ENCODE results near the gene SPECC1. TPM values are rescaled to one million over a fixed set of nuclear protein-coding genes. Genes with fewer than 3 reads are reported as not detected.

Gene SPECC1
- total RNA-seq, 6 experiments from 2014 or later, result 0.81 to 5.0 (median 2.8) TPM

DNA sequence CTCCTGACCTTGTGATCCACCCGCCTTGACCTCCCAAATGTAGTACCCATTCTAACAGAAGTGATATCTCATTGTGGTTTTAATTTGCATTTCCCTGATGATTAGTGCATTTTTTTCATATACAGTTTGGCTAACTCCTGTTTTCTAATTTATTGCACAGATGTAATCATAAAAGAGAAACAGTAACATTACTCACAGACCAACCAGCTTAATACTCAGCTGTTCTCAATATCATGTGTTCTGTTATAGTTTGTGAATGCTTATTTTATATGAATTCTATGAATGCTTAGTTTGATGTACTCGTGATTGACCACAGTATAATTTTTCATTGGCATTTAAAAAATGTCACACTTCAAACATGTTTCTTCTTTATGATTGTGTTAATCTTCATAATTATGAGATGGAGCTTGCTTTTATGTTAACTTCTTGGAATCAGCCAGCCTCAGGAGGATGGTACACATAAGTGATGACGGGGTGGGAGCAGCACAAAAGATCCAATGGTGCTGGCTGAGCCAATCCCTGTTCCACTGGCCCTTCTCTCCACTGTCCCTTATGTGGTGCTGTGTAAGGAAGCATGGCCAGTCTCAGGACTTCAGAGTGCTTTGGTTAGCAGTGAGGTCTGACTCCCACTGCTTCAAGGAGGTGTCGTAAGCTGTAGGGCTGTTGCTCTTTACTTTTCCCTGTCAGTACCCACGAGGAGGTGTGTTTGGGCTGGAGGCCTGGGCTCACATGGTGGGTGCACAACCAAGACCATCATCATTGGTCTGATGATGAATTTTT is 191.0 kb downstream of the SPECC1 start:
- intact Hi-C loops (cut with DNase I), result no loop called here
- DNase-seq (no peak), ATAC-seq (no peak)
- WGBS (ENCODE audit: insufficient coverage, low coverage, low lambda C conversion rate, missing lambda C conversion rate), result 59% methylated on average over 5 of the region's 5 CpGs
- H3K27me3 ChIP-seq, result no peaks in the 10 kb centered on the region
- H3K4me3 ChIP-seq, result no peak overlapping the region
- TF ChIP-seq, protein P1, sequence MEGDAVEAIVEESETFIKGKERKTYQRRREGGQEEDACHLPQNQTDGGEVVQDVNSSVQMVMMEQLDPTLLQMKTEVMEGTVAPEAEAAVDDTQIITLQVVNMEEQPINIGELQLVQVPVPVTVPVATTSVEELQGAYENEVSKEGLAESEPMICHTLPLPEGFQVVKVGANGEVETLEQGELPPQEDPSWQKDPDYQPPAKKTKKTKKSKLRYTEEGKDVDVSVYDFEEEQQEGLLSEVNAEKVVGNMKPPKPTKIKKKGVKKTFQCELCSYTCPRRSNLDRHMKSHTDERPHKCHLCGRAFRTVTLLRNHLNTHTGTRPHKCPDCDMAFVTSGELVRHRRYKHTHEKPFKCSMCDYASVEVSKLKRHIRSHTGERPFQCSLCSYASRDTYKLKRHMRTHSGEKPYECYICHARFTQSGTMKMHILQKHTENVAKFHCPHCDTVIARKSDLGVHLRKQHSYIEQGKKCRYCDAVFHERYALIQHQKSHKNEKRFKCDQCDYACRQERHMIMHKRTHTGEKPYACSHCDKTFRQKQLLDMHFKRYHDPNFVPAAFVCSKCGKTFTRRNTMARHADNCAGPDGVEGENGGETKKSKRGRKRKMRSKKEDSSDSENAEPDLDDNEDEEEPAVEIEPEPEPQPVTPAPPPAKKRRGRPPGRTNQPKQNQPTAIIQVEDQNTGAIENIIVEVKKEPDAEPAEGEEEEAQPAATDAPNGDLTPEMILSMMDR (IDR thresholded peaks at IDR 0.05), result no peak
- no peak for TF ChIP-seq POLR2A (IDR thresholded peaks at IDR 0.05)
- no peaks in the 10 kb centered on the region for H3K9me3 ChIP-seq
- no peaks in the 10 kb centered on the region for H3K4me1 ChIP-seq
- no peaks in the 10 kb centered on the region for H3K36me3 ChIP-seq
- no peak overlapping the region for H3K27ac ChIP-seq

DNA sequence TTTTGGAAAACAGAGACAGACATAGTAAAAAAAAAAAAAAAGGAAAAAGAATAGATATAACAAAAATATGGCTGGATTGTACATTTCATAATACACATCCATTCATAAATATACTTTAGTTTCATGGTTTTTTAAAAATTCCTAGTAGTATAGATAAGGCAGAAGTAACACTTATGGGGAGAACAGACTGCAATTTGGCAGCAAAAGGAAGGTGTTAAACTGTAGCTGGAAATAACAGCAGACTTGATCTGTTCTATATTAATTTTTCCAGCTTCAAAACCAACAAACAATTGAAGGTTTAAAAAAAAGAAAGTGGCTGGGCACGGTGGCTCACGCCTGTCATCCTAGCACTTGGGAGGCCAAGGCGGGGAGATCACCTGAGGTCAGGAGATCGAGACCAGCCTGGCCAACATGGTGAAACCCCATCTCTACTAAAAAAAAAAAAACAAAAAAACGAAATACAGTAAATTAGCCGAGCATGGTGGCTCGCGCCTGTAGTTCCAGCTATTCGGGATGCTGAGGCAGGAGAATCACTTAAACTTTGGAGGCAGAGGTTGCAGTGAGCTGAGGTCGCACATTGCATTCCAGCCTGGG is 191.8 kb downstream of the SPECC1 start:
- no peaks in the 10 kb centered on the region for H3K36me3 ChIP-seq
- H3K27ac ChIP-seq, result no peak overlapping the region
- TF ChIP-seq POLR2A (IDR thresholded peaks at IDR 0.05), result no peak
- TF ChIP-seq, protein P1 (IDR thresholded peaks at IDR 0.05), result no peak
- 68% methylated on average over 8 of the region's 10 CpGs for WGBS (ENCODE audit: insufficient coverage, low coverage, low lambda C conversion rate, missing lambda C conversion rate)
- no peak for DNase-seq
- H3K9me3 ChIP-seq, result no peaks in the 10 kb centered on the region
- ATAC-seq, result no peak
- H3K4me1 ChIP-seq, result no peaks in the 10 kb centered on the region
- no peaks in the 10 kb centered on the region for H3K27me3 ChIP-seq
- intact Hi-C loops (cut with DNase I), result no loop called here
- no peak overlapping the region for H3K4me3 ChIP-seq

DNA sequence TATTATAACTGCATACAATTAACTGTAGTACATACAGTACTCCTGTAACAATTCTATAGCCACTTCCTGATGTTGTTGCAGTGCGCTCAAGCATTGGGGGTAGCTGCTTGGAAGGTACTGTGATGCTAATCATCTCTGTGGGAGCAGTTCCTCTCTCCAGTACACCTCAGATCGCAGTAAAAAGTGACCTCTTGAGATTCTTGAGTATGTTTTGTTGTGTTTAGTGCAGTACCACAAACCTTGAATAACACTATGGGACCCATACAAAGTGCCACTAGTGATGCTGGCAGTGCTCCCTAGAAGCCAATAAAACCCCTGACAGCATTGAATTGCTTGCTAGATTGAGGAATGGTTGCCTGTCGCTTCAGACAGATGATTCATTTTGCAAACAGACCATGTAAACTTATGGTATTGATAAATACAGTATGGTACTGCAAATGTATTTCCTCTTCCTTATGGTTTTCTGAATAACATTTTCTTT is 193.0 kb downstream of the SPECC1 start:
- 82% methylated on average over 3 of the region's 3 CpGs for WGBS (ENCODE audit: insufficient coverage, low coverage, low lambda C conversion rate, missing lambda C conversion rate)
- Histone ChIP-seq H3K27ac (no peak overlapping the region), H3K4me1 (no peaks in the 10 kb centered on the region), H3K27me3 (no peaks in the 10 kb centered on the region), H3K36me3 (no peaks in the 10 kb centered on the region), H3K9me3 (no peaks in the 10 kb centered on the region), H3K4me3 (no peak overlapping the region)
- no peak for DNase-seq
- no peak for TF ChIP-seq POLR2A (IDR thresholded peaks at IDR 0.05)
- TF ChIP-seq, protein P1 (IDR thresholded peaks at IDR 0.05), result no peak
- ATAC-seq, result no peak
- intact Hi-C loops (cut with DNase I), result no loop called here

DNA sequence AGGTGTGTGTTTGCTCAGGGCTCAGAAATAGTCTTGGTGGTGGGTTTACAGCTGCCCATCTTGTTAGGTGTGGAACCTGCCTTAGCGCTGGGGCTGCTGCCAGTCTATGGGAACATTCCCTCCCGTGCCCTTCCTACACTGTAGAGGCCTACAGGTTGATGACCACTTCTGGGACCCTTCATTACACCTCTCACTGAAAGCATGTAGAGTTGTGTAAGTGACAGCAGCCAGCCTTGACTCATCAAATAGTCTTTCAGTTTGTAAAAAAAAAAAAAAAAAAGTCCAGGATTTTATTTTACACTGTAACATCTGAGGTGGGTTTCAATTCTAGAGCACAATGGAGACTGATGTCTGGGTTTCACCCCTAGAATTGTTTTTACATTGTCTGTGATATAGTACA is 193.9 kb downstream of the SPECC1 start:
- no peak overlapping the region for H3K27ac ChIP-seq
- no peak for ATAC-seq
- TF ChIP-seq POLR2A (IDR thresholded peaks at IDR 0.05), result no peak
- TF ChIP-seq, protein P1 (IDR thresholded peaks at IDR 0.05), result no peak

More for the DNA sequence above, 193.9 kb downstream of the SPECC1 start:
- no peak for DNase-seq
- Histone ChIP-seq H3K36me3 (no peaks in the 10 kb centered on the region), H3K9me3 (no peaks in the 10 kb centered on the region), H3K4me3 (no peak overlapping the region), H3K4me1 (no peaks in the 10 kb centered on the region), H3K27me3 (no peaks in the 10 kb centered on the region)
- intact Hi-C loops (cut with DNase I), result no loop called here
- WGBS (ENCODE audit: insufficient coverage, low coverage, low lambda C conversion rate, missing lambda C conversion rate), result 75% methylated on average over 2 of the region's 2 CpGs

All from right lobe of liver (tissue), 6 donors.